ENCODE measurements around the gene CD83.

CD83 gene

DNA sequence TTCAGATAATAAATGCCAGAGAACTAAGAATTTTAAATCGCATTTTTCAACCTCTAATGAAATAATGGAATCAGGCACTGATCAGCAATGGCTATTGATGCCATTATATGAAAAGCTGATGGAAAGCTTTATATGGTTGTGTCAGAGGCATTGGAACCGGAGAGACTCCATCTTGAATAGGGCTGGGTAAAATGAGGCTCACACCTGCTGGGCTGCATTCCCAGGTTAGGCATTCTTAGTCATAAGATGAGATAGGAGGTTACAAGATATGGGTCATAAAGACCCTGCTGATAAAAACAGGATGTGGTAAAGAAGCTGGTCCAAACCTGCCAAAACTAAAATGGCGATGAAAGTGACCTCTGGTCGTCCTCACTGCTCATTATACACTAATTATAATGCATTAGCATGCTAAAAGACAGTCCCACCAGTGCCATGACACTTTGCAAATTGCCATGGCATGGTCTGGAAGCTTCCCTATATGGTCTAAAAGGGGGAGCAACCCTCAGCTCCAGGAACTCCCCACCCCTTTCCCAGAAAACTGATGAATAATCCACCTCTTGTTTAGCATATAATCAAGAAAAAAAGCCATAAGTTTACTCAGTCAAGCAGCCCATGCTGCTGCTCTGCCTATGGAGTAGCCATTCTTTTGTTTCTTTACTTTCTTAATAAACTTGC is 40.2 kb upstream of the CD83 start:
- no peak for DNase-seq (ENCODE audit: low read depth in 1 of 2, low spot score in 1 of 2)
- Histone ChIP-seq H3K27me3 (ENCODE audit: insufficient read depth, poor library complexity, severe bottlenecking) (no peaks in the 10 kb centered on the region), H3K4me3 (replicated peaks; ENCODE audit: insufficient read depth, low read length) (no peak overlapping the region), H3K27ac (replicated peaks) (no peak overlapping the region)
- TF ChIP-seq, protein P1, sequence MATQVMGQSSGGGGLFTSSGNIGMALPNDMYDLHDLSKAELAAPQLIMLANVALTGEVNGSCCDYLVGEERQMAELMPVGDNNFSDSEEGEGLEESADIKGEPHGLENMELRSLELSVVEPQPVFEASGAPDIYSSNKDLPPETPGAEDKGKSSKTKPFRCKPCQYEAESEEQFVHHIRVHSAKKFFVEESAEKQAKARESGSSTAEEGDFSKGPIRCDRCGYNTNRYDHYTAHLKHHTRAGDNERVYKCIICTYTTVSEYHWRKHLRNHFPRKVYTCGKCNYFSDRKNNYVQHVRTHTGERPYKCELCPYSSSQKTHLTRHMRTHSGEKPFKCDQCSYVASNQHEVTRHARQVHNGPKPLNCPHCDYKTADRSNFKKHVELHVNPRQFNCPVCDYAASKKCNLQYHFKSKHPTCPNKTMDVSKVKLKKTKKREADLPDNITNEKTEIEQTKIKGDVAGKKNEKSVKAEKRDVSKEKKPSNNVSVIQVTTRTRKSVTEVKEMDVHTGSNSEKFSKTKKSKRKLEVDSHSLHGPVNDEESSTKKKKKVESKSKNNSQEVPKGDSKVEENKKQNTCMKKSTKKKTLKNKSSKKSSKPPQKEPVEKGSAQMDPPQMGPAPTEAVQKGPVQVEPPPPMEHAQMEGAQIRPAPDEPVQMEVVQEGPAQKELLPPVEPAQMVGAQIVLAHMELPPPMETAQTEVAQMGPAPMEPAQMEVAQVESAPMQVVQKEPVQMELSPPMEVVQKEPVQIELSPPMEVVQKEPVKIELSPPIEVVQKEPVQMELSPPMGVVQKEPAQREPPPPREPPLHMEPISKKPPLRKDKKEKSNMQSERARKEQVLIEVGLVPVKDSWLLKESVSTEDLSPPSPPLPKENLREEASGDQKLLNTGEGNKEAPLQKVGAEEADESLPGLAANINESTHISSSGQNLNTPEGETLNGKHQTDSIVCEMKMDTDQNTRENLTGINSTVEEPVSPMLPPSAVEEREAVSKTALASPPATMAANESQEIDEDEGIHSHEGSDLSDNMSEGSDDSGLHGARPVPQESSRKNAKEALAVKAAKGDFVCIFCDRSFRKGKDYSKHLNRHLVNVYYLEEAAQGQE (IDR thresholded peaks at IDR 0.05; ENCODE audit: insufficient replicate concordance, low read depth) = no peak
- TF ChIP-seq POLR2AphosphoS5 (IDR thresholded peaks at IDR 0.05; ENCODE audit: low read depth) (no peak), GABPA (IDR thresholded peaks at IDR 0.05; ENCODE audit: low read depth) (no peak), SPI1 (IDR thresholded peaks at IDR 0.05; ENCODE audit: borderline replicate concordance, low read depth) (no peak)
- TF ChIP-seq, protein P2, sequence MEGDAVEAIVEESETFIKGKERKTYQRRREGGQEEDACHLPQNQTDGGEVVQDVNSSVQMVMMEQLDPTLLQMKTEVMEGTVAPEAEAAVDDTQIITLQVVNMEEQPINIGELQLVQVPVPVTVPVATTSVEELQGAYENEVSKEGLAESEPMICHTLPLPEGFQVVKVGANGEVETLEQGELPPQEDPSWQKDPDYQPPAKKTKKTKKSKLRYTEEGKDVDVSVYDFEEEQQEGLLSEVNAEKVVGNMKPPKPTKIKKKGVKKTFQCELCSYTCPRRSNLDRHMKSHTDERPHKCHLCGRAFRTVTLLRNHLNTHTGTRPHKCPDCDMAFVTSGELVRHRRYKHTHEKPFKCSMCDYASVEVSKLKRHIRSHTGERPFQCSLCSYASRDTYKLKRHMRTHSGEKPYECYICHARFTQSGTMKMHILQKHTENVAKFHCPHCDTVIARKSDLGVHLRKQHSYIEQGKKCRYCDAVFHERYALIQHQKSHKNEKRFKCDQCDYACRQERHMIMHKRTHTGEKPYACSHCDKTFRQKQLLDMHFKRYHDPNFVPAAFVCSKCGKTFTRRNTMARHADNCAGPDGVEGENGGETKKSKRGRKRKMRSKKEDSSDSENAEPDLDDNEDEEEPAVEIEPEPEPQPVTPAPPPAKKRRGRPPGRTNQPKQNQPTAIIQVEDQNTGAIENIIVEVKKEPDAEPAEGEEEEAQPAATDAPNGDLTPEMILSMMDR (IDR thresholded peaks at IDR 0.05; ENCODE audit: insufficient read depth, low read length) = no peak

DNA sequence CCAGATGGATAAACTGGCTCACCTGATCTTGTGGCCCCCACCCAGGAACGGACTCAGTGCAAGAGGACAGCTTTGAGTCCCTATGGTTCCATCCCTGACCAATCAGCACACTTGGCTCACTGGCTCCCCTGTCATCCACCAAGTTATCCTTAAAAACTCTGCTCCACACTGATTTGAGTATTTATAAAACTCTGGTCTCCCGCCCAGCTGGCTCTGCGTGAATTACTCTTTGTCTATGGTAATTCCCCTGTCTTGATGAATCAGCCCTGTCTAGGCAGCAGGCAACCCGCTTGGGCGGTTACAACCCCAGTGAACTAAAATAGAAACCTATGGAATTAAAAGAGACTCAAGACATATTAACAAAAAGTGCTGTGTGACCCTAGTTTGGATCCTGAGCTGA is 38.1 kb upstream of the CD83 start:
- Histone ChIP-seq H3K27me3 (ENCODE audit: insufficient read depth, poor library complexity, severe bottlenecking) (no peaks in the 10 kb centered on the region), H3K27ac (replicated peaks) (no peak overlapping the region), H3K4me3 (replicated peaks; ENCODE audit: insufficient read depth, low read length) (no peak overlapping the region)
- TF ChIP-seq, protein P1 (IDR thresholded peaks at IDR 0.05; ENCODE audit: insufficient replicate concordance, low read depth) = no peak
- TF ChIP-seq GABPA (IDR thresholded peaks at IDR 0.05; ENCODE audit: low read depth) (no peak), SPI1 (IDR thresholded peaks at IDR 0.05; ENCODE audit: borderline replicate concordance, low read depth) (no peak), POLR2AphosphoS5 (IDR thresholded peaks at IDR 0.05; ENCODE audit: low read depth) (no peak)
- TF ChIP-seq, protein P2 (IDR thresholded peaks at IDR 0.05; ENCODE audit: insufficient read depth, low read length) = no peak
- DNase-seq (ENCODE audit: low read depth in 1 of 2, low spot score in 1 of 2) = no peak

DNA sequence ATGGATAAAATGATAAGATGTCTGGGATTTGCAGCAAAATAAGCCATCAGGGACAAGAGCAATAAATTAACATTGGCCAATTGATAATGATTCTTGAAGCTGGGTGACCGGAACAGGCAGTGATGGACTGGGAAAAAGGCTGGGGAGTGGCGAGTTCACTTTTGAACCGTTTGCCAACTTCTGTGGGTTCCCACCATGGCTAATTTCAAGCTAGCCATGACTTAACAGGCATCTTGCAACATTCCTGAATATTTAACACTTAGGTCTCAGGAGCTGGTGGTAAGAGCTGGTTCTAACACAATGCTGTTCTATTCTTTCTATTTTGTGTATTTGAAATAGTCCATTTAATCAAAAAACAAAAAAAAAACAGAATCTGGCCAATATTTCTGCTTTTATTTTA is 37.6 kb upstream of the CD83 start:
- DNase-seq (ENCODE audit: low read depth in 1 of 2, low spot score in 1 of 2) = no peak
- Histone ChIP-seq H3K27me3 (ENCODE audit: insufficient read depth, poor library complexity, severe bottlenecking) (no peaks in the 10 kb centered on the region), H3K27ac (replicated peaks) (no peak overlapping the region), H3K4me3 (replicated peaks; ENCODE audit: insufficient read depth, low read length) (no peak overlapping the region)
- TF ChIP-seq POLR2AphosphoS5 (IDR thresholded peaks at IDR 0.05; ENCODE audit: low read depth) (no peak), SPI1 (IDR thresholded peaks at IDR 0.05; ENCODE audit: borderline replicate concordance, low read depth) (no peak), GABPA (IDR thresholded peaks at IDR 0.05; ENCODE audit: low read depth) (no peak)
- TF ChIP-seq, protein P2 (IDR thresholded peaks at IDR 0.05; ENCODE audit: insufficient read depth, low read length) = no peak
- TF ChIP-seq, protein P1 (IDR thresholded peaks at IDR 0.05; ENCODE audit: insufficient replicate concordance, low read depth) = no peak
